HG02852 (cell line): Measurements from ENCODE around the gene HYKK.
A peak's percentile ranks its signal among the peaks of the same experiment; 100 is the strongest.
"Not testable (repeated sequence)": the region's sequence is repeated elsewhere in the genome, so short reads cannot be mapped to it uniquely, and the experiment has no call there.

Source experiments
- ATAC-seq: cut with Tn5 transposase; IDR thresholded peaks from one replicate; pipeline ENCODE4 v1.9.1; 2021; ENCODE audit warnings: mild to moderate bottlenecking, moderate library complexity; ENCODE audit not compliant: unreplicated experiment

Gene HYKK, protein sequence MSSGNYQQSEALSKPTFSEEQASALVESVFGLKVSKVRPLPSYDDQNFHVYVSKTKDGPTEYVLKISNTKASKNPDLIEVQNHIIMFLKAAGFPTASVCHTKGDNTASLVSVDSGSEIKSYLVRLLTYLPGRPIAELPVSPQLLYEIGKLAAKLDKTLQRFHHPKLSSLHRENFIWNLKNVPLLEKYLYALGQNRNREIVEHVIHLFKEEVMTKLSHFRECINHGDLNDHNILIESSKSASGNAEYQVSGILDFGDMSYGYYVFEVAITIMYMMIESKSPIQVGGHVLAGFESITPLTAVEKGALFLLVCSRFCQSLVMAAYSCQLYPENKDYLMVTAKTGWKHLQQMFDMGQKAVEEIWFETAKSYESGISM

GRCh38 chr15:78506971-78507830 is at the start of gene HYKK:
HYKK (plus strand) TSS chr15:78507577; CDS start chr15:78513089, 5,512 bp downstream.
- ATAC-seq, result peak; percentile 88

DNA sequence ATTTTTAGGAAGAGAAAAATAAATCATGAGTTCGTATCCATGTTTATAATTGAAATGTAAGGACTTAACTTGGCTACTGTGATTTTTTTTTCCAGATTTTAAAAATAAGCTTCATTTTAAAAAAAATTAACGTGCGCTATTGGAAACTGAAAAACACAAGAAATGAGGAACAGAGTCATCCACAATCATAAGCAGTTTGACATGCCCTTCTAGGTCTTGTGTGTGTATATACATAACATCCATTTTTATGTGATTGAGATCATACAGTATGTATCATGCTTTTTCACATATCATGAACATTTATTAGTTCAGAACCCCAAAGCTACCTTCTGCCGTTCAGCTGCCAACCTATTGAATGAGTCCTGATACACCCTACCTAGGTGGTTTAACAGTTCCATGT is 46.6 kb upstream of the HYKK start:
- no peak for ATAC-seq

- ATAC-seq, result no peak
Observed at GRCh38 chr15:78461171-78461888, 46.0 kb upstream of the HYKK start.

DNA sequence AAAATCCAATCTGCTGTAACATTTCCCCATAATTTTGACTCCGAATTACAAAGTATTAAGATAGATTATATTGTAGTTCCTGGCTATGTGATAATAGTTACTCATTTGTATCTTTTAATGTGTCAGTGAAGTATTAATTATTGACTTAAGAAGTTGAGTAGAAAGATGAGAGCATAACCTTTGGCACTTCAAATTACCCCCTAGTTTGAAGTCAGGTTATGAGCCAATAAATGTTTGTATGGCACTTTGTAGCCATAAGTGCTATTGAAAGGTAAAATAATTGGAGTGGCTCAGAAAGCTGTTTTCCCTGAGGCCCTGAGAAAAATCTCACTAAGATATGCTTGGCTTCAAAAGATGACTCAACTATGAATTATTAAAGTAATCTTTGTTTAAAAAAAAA is 38.3 kb upstream of the HYKK start:
- ATAC-seq, result no peak

GRCh38 chr15:78477295-78477694 is 30.1 kb upstream of the HYKK start:
- no peak for ATAC-seq

DNA sequence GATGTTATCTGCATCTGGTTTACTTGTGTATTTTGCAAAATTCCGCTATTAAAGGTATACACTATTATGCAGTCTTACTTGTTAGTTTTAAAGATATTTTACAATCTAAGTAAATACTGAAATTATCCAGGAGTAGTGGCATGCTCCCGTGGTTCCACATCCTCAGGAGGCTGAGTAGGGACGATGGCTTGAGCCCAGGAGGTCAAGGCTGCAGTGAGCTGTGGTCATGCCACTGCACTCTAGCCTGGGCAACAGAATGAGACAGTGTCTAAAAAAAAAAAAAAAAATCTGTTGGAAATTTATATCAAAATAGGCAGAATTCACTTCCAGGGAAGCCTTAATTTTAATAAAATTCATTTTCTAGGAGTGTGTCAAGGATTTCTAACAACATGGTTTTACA is 27.7 kb upstream of the HYKK start:
- no peak for ATAC-seq

- ATAC-seq, result no peak
Observed at GRCh38 chr15:78481917-78482316, 25.5 kb upstream of the HYKK start.

GRCh38 chr15:78492872-78493271 is 14.5 kb upstream of the HYKK start:
- no peak for ATAC-seq

DNA sequence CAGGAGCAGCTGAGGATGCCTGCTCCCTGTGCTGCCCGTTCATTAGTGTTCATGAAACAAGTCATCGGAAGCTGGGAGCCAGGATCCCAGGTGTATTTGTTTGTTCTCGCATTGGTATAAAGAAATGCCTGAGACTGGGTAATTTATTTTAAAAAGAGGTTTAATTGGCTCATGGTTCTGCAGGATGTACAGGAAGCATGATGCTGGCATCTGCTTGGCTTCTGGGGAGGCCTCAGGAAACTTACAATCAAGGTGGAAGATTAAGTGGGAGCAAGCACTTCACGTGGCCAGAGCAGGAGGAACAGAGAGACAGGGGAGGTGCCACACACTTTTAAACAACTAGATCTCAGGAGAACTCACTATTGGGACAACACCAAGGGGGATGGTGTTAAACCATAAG is 5.5 kb upstream of the HYKK start:
- no peak for ATAC-seq

DNA sequence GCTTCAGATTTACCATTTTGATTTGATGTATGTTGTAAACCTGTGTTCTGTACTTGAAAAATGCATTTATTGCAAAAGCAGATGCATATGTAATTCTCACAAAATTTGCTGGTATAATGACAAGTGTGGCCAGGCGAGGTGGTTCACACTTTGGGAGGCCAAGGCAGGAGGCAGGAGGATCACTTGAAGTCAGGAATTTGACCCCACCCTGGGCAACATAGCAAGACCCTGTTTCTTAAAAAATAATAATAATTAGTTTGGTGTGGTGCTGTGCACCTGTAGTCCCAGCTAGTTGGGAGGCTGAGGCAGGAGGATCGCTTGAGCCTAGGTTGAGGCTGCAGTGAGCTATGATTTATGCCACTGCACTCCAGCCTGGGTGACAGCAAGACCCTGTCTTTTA is 4.7 kb upstream of the HYKK start:
- no peak for ATAC-seq

GRCh38 chr15:78507831-78508160 is 419 bp downstream of the HYKK start:
- ATAC-seq, result peak; percentile 18

DNA sequence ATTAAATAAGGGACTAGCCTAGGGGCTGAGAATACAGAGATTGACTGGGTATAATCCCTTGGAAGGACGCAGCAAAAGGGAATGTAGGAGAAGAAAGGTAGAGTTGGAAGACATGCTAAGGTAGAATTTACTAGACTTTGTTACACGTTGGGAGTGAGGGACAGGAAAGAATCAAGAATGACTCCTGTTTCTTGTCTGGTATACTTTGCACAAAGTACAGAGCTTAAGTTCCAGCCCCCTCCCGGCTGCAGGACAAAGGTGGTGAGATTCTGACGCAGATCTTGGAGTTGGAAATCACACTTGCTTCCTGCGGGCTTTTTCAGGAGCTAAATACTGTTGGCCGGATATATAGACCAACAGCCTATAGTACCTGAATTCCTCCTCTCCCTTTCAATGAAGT is 895 bp downstream of the HYKK start:
- no peak for ATAC-seq

GRCh38 chr15:78509726-78510312 is 2.4 kb downstream of the HYKK start:
- ATAC-seq, result no peak

GRCh38 chr15:78520035-78520434 is 12.7 kb downstream of the HYKK start:
- not testable (repeated sequence) for ATAC-seq

DNA sequence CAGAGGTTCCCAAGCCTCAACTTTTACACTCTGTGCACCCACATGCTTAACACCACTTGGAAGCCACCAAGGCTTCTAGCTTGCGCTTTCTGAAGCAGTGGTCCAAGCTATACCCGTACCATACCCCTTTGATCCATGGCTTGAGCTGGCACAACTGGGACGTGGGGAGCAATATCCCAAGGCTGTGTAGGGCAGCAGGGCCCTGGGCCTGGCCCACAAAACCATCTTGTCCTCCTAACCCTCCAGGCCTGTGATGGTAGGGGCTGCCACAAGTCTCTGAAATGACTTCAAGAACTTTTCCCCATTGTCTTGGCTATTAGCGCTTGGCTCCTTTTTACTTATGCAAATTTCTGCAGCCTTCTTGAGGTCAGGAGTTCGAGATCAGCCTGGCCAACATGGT is 16.9 kb downstream of the HYKK start:
- ATAC-seq, result no peak

DNA sequence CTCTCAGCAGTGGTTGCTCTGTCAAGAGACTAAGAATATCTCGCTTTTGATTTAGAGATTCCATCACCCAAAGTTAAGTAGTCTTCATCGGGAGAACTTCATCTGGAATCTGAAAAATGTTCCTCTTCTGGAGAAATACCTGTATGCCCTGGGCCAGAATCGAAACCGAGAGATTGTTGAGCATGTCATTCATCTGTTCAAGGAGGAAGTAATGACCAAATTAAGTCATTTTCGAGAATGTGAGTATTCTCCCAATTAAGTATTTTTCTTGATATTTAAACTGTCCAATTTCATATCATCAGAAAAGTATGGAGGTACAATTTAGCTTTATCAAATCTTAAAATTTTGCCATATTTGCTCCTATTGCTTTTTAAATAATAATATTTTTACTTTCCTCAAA is 19.9 kb downstream of the HYKK start:
- no peak for ATAC-seq

GRCh38 chr15:78533331-78533730 is 26.0 kb downstream of the HYKK start:
- ATAC-seq, result no peak

DNA sequence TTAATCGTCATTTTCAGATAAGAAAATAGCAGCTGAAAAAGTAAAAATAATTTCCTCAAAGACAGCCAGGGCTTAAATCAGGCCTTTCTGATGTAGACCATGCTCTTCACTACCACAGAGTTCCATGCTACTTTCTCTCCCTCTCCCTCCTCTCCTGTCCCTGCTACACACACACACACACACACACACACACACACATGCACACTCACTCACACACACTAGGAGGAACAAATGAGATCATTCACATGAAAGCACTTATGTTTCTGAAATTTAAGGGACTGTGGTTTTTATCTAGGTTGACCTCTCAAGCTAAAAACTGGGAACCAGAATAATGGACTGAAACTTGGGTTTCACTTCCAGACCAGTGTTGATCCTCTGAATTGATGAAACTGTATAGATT is 28.8 kb downstream of the HYKK start:
- ATAC-seq, result no peak

DNA sequence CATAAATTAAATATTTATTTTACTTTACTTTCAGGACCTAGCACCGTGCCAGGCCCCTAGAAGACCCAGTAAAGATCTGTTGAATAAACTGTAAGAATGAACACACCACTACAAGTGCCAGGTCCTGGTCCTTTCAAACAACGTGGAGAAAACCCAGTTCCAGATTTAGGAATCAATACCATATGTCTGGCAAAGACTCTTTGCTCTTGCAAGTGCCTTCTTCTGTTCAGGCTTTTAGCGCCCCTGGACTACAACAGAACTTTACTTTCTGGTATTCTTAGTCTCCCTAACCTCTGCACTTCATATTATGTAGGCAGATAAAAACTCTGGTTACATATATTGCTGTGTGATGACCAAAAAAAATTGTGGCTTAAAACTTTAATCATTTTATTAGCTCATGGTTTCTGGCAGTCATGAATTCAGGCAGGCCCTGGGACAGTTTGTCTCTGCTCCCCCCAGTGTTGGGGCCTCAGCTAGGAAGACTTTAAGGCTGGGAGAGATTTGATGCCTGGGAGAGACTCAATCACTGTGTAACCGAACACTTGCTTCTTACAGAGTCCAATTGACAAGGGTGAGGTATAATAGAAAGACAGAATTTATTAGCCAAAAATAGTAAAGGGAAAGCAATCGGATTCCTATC is 30.0 kb downstream of the HYKK start:
- ATAC-seq, result no peak

- ATAC-seq, result no peak
Observed at GRCh38 chr15:78538358-78538757, 31.0 kb downstream of the HYKK start.
